Astrocyte (in vitro differentiated cells and primary cell): ENCODE data around the gene KIR3DL3.

Experiments used
- CTCF ChIP-seq: IDR thresholded peaks from 2 replicates; pipeline ENCODE4 v1.5.1; 2011; ENCODE audit warnings: low read depth, mild to moderate bottlenecking, inconsistent platforms, low read length, moderate library complexity; ENCODE audit not compliant: insufficient read depth
- EZH2 ChIP-seq: IDR thresholded peaks from 2 replicates; pipeline ENCODE4 v1.6.1; 2012; ENCODE audit warnings: mild to moderate bottlenecking, low read length, inconsistent platforms; ENCODE audit not compliant: insufficient read depth

GRCh38 chr19:54677217-54677616 lies 47.0 kb upstream of the KIR3DL3 start:
- TF ChIP-seq CTCF (no peak), EZH2 (no peak)
